H1 (cell line): ENCODE measurements around the gene NUPR1.

Source experiments
- CBX8 ChIP-seq: fragments of 300-800, 300-1000 bp; sonication (generic); IDR thresholded peaks from 2 replicates; pipeline ENCODE4 v1.7.1; 2016; ENCODE audit warnings: low read depth, low read length, borderline replicate concordance
- CEBPB ChIP-seq: IDR thresholded peaks from 2 replicates; pipeline ENCODE4 v1.6.1; 2012; ENCODE audit warnings: low read depth, low read length
- CTCF ChIP-seq, 3 experiments: IDR thresholded peaks; 1 replicate in 2 of 3; 2 replicates in 1 of 3; pipeline versions ENCODE4 v1.5.1 to v1.6.1; 2011; ENCODE audit warnings: low read length in 3 of 3, mild to moderate bottlenecking in 3 of 3, inconsistent platforms in 2 of 3, low read depth in 1 of 3, moderate library complexity in 1 of 3; ENCODE audit not compliant: insufficient read depth in 1 of 3; ENCODE audit errors: control extremely low read depth in 1 of 3
- EGR1 ChIP-seq: IDR thresholded peaks from 2 replicates; pipeline ENCODE4 v1.6.1; 2011; ENCODE audit warnings: low read depth, low read length, borderline replicate concordance
- EP300 ChIP-seq, 2 experiments: IDR thresholded peaks; 1 replicate in 1 of 2; 2 replicates in 1 of 2; pipeline ENCODE4 v1.6.1; 2011 to 2012; ENCODE audit warnings: low read depth in 2 of 2, low read length in 2 of 2, mild to moderate bottlenecking in 2 of 2, borderline replicate concordance in 1 of 2, inconsistent platforms in 1 of 2, moderate library complexity in 1 of 2
- NANOG ChIP-seq: IDR thresholded peaks from 2 replicates; pipeline ENCODE4 v1.6.1; 2011; ENCODE audit warnings: low read length, low read depth, mild to moderate bottlenecking, inconsistent platforms; ENCODE audit not compliant: insufficient read depth, poor library complexity, severe bottlenecking
- PHF8 ChIP-seq: fragments of 200-600 bp; sonication (generic); conservative IDR thresholded peaks from 2 replicates; pipeline ENCODE4 v1.7.1; 2012; ENCODE audit warnings: low read depth, mild to moderate bottlenecking, inconsistent platforms, low read length, moderate library complexity
- RFX5 ChIP-seq: IDR thresholded peaks from 2 replicates; pipeline ENCODE4 v1.6.1; 2011; ENCODE audit warnings: low read depth, low read length, improper control_type of control experiment, borderline replicate concordance
- SAP30 ChIP-seq: fragments of 300-600 bp; sonication (generic); IDR thresholded peaks from 2 replicates; pipeline ENCODE4 v1.7.1; 2012; ENCODE audit warnings: low read length, moderate library complexity, mild to moderate bottlenecking, inconsistent platforms; ENCODE audit not compliant: insufficient read depth, insufficient replicate concordance
- SP1 ChIP-seq: IDR thresholded peaks from 2 replicates; pipeline ENCODE4 v1.6.1; 2011; ENCODE audit warnings: low read depth, low read length
- SRF ChIP-seq: IDR thresholded peaks from 2 replicates; pipeline ENCODE4 v1.6.1; 2011; ENCODE audit warnings: mild to moderate bottlenecking, low read depth, low read length, moderate library complexity
- SUZ12 ChIP-seq: fragments of 200-600 bp; sonication (generic); IDR thresholded peaks from 2 replicates; pipeline ENCODE4 v1.6.1; 2012; ENCODE audit warnings: mild to moderate bottlenecking, inconsistent platforms, low read length, moderate library complexity, mixed read lengths
- YY1 ChIP-seq: IDR thresholded peaks from 2 replicates; pipeline ENCODE4 v1.6.1; 2011; ENCODE audit warnings: low read depth, mild to moderate bottlenecking, low read length

DNA sequence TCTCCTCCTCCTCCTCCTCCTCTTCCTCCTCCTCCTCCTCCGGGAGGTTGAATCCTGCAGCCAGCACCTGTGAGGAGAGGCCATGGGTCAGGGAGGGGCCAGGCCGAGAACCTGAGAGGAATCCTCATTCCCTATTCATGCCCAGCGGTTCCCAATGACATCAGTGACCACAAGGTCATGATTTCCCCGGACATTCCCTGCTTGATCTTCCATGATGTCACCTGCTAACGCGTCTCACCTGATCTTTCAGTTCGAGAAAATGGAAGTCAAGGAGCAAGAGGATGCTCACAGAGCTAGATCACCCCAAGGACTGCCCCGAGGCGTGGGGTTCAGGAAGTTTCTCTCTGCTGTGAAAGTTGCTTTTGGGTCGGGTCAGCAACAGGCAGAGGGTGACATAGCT lies 38.9 kb downstream of the NUPR1 start:
- TF ChIP-seq CTCF (IDR thresholded peaks at IDR 0.05; ENCODE audit: control extremely low read depth in 1 of 3, insufficient read depth in 1 of 3, low read depth in 1 of 3, low read length in 3 of 3) (no peak), SRF (no peak), CBX8 (no peak), EGR1 (no peak), NANOG (no peak), SAP30 (no peak), SUZ12 (no peak), SP1 (no peak), PHF8 (no peak), CEBPB (no peak), EP300 (IDR thresholded peaks at IDR 0.05; ENCODE audit: borderline replicate concordance in 1 of 2, low read depth in 2 of 2, low read length in 2 of 2) (no peak), RFX5 (no peak), YY1 (no peak)
